Cardiac atrium fibroblast (primary cell): Measurements from ENCODE around the gene NUCB2. TPM values are rescaled to one million over a fixed set of nuclear protein-coding genes. Genes with fewer than 3 reads are reported as not detected.

Source experiments
- total RNA-seq: library from RNA; depleted of rRNA; stranded (reverse); fragments of >200 nt; gene quantifications from 2 replicates; pipeline ENCODE4 v1.2.3, GENCODE V29; 2015

Gene NUCB2
- 50.5 and 65.9 TPM in 2 replicates for total RNA-seq

GRCh38 chr11:17276236-17277023, at the start of gene NUCB2:
TSS of gene NUCB2 (plus strand) at chr11:17276739. CDS start at chr11:17295324, 18,585 bp downstream.

DNA sequence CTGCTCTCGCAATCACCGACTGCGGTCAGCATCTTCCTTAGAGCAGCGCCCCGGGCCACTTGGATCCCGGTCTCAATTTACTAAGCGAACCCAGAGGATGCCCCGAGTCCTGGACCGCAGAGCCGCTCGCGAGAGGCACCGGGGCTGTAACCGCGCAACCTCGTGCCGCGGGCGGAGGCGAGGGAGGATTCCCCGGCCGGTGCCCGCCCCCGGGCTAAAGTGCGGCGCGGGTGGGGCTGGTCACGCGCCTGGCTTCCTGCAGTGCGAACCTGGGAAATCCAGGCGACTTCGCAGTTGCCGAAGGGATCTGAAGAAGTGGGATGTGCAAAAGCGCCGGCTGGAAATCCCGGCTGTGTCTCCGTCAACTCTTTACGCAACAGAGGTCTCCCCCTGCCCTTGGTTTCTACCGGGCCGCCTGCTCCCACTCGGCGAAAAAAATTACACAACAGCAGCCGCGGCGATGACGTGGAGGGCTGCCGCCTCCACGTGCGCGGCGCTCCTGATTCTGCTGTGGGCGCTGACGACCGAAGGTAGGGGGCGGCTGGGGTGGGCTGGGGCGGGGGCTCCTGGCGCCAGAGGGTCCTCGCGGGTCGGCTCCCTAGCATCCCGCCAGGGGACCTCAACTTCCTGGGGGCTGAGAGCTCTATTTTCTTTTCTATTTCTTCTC, 75.1 kb downstream of the NUCB2 start, which contains the start of gene NCR3LG1:
TSS of gene NCR3LG1 (plus strand) at position 291 of the 667 bp plus-strand sequence. CDS start at position 461, 170 bp downstream.

Other genes with a start within 250 kb of the NUCB2 start
- 1,083 and 1,225 TPM in 2 replicates for gene RPS13, start 199.1 kb upstream of the NUCB2 start, total RNA-seq
- gene PIK3C2A, start 68.8 kb upstream of the NUCB2 start, total RNA-seq, result 91.2 and 105 TPM in 2 replicates
- gene NCR3LG1, start 75.1 kb downstream of the NUCB2 start, total RNA-seq, result 3.8 and 8.7 TPM in 2 replicates
- not detected in 2 replicates for gene KCNJ11, start 111.9 kb downstream of the NUCB2 start, total RNA-seq
- not detected in 2 replicates for gene ABCC8, start 200.1 kb downstream of the NUCB2 start, total RNA-seq